Endothelial cell of umbilical vein (primary cell): Measurements from ENCODE around the gene F2RL3. TPM values are rescaled to one million over a fixed set of nuclear protein-coding genes. Genes with fewer than 3 reads are reported as not detected.

Experiments
- BruUV-seq: library from RNA; stranded (reverse); fragments of 400-500 nt; replicated peaks from 2 replicates; lab custom pipeline; 2021; lab: Mats Ljungman, UMichigan
- CTCF ChIA-PET: fragments of 300-600, 350-600 bp; sonication (Branson Sonifier 250); formaldehyde crosslinking; loops from one replicate; lab custom pipeline; 2021; ENCODE audit warnings: antibody characterized with exemption, inconsistent platforms; lab: Charles Lee
- POLR2A ChIA-PET: fragments of 300-600, 350-600 bp; sonication (Branson Sonifier 250); formaldehyde crosslinking; loops from one replicate; lab custom pipeline; 2021; ENCODE audit warnings: antibody characterized with exemption, inconsistent platforms; lab: Charles Lee
- DNase-seq: peaks from one replicate; pipeline ENCODE4 v3.0.0-alpha.2; 2011; ENCODE audit warnings: low read depth, low spot score
- FAIRE-seq: peaks from 2 replicates; lab custom pipeline; 2011; peaks lifted over from hg19 to GRCh38; lab: Jason Lieb, UNC
- H2AFZ ChIP-seq: 2 replicates; pipeline ENCODE4 v1.6.0; 2012; ENCODE audit warnings: low read depth, low read length, control low read depth, inconsistent platforms
- H3K27ac ChIP-seq: 2 replicates; pipeline ENCODE4 v1.5.1; 2011; ENCODE audit warnings: low read depth, mild to moderate bottlenecking, control low read depth, low read length, moderate library complexity; ENCODE audit not compliant: insufficient read depth
- H3K27me3 ChIP-seq, 2 experiments: 2 replicates each; pipeline versions ENCODE4 v1.6.0 to v1.6.1; 2011; ENCODE audit warnings: low read length in 2 of 2, mixed read lengths in 1 of 2; ENCODE audit not compliant: control insufficient read depth in 2 of 2, insufficient read depth in 2 of 2
- H3K36me3 ChIP-seq, 2 experiments: 2 replicates in 1 of 2; 3 replicates in 1 of 2; pipeline ENCODE4 v1.5.1; 2011; ENCODE audit warnings: low read length in 2 of 2, mild to moderate bottlenecking in 1 of 2, moderate library complexity in 1 of 2; ENCODE audit not compliant: control insufficient read depth in 2 of 2, insufficient read depth in 2 of 2; ENCODE audit errors: extremely low read depth in 1 of 2
- H3K4me1 ChIP-seq: 3 replicates; pipeline ENCODE4 v1.5.1; 2011; ENCODE audit warnings: mild to moderate bottlenecking, low read length; ENCODE audit not compliant: control insufficient read depth, insufficient read depth; ENCODE audit errors: extremely low read depth
- H3K4me2 ChIP-seq: 2 replicates; pipeline ENCODE4 v1.6.1; 2011; ENCODE audit warnings: low read length, control low read depth, mixed read lengths; ENCODE audit not compliant: insufficient read depth
- H3K4me3 ChIP-seq, 3 experiments: fragments of 200-600 bp in 1 of 3; sonication (generic), shearing (Covaris generic) in 1 of 3; replicated peaks in 1 of 3; 2 replicates each; pipeline ENCODE4 v1.5.1; 2011 to 2016; ENCODE audit warnings: control low read depth in 3 of 3, low read length in 3 of 3, mild to moderate bottlenecking in 2 of 3, inconsistent platforms in 1 of 3, low read depth in 1 of 3, moderate library complexity in 1 of 3; ENCODE audit not compliant: insufficient read depth in 1 of 3
- H3K79me2 ChIP-seq: 2 replicates; pipeline ENCODE4 v1.6.0; 2012; ENCODE audit warnings: low read length, inconsistent platforms; ENCODE audit not compliant: control insufficient read depth, insufficient read depth
- H3K9ac ChIP-seq: replicated peaks from 2 replicates; pipeline ENCODE3; 2011; ENCODE audit warnings: low read length, control low read depth; ENCODE audit not compliant: insufficient read depth; ENCODE audit errors: extremely low read depth
- H3K9me1 ChIP-seq: replicated peaks from 3 replicates; pipeline ENCODE4 v1.6.0; 2011; ENCODE audit warnings: mild to moderate bottlenecking, low read length; ENCODE audit not compliant: control insufficient read depth, insufficient read depth; ENCODE audit errors: extremely low read depth
- H3K9me3 ChIP-seq: replicated peaks from 2 replicates; pipeline ENCODE4 v1.5.1; 2012; ENCODE audit warnings: low read length, inconsistent platforms; ENCODE audit not compliant: control insufficient read depth, insufficient read depth
- H4K20me1 ChIP-seq: replicated peaks from 2 replicates; pipeline ENCODE3; 2011; ENCODE audit warnings: mild to moderate bottlenecking, low read length; ENCODE audit not compliant: control insufficient read depth, insufficient read depth; ENCODE audit errors: extremely low read depth
- EZH2 ChIP-seq: IDR thresholded peaks from 2 replicates; pipeline ENCODE4 v1.6.1; 2012; ENCODE audit warnings: borderline replicate concordance, low read depth, mild to moderate bottlenecking, moderate library complexity, low read length, inconsistent platforms; ENCODE audit not compliant: severe bottlenecking
- FOS ChIP-seq: IDR thresholded peaks from 2 replicates; pipeline ENCODE4 v1.6.1; 2011; ENCODE audit warnings: mild to moderate bottlenecking, low read length, moderate library complexity, borderline replicate concordance; ENCODE audit not compliant: insufficient read depth
- GATA2 ChIP-seq: IDR thresholded peaks from 2 replicates; pipeline ENCODE4 v1.7.0; 2011; ENCODE audit warnings: low read depth, mild to moderate bottlenecking, moderate library complexity, mixed read lengths, low read length; ENCODE audit not compliant: insufficient read length, insufficient read depth
- JUN ChIP-seq: IDR thresholded peaks from 2 replicates; pipeline ENCODE4 v1.6.1; 2011; ENCODE audit warnings: borderline replicate concordance, low read depth; ENCODE audit not compliant: insufficient read length, insufficient read depth
- MAX ChIP-seq: IDR thresholded peaks from 2 replicates; pipeline ENCODE4 v1.6.1; 2011; ENCODE audit not compliant: insufficient read depth, insufficient read length
- MYC ChIP-seq: IDR thresholded peaks from one replicate; pipeline ENCODE4 v1.6.1; 2011; ENCODE audit warnings: mild to moderate bottlenecking, low read depth, low read length
- dilution Hi-C: fragments of 300-500 bp; cut with MboI; formaldehyde crosslinking; loops from one replicate; pipeline ENCODE4 v1.15.0; 2019; ENCODE audit warnings: low sequenced_read_pairs; ENCODE audit not compliant: extremely low pct_ligation_motif_present
- intact Hi-C: fragments of 100-400 bp; cut with micrococcal nuclease; formaldehyde crosslinking; loops from one replicate; pipeline ENCODE4 v1.10.0; 2022
- polyA plus RNA-seq, 4 experiments: library from polyadenylated mRNA; depleted of rRNA in 3 of 4; stranded (reverse) in 3 of 4; unstranded in 1 of 4; fragments of >200 nt; gene quantifications; 2 replicates each; pipeline versions ENCODE4 v1.2.1 to v1.2.3, GENCODE V29; 2011 to 2012; ENCODE audit warnings: missing spikeins in 1 of 4
- total RNA-seq: library from RNA; stranded (reverse); gene quantifications from 2 replicates; pipeline ENCODE4 v1.2.3, GENCODE V29; 2021
- TF ChIP-seq, protein P1 (sequence below), 2 donors: IDR thresholded peaks; 1 replicate in 1 of 2; 2 replicates in 1 of 2; pipeline ENCODE4 v1.5.1; 2011; ENCODE audit warnings: low read length in 2 of 2, mild to moderate bottlenecking in 2 of 2, moderate library complexity in 2 of 2, control low read depth in 1 of 2, inconsistent platforms in 1 of 2, low read depth in 1 of 2; ENCODE audit not compliant: insufficient read depth in 1 of 2; ENCODE audit errors: extremely low read depth in 1 of 2

F2RL3 gene
- total and polyA plus RNA-seq, 2 donors (not counting 3 experiments of a cell fraction or from before 2014, with no cell fraction given), result 1.2 to 1.7 TPM

DNA sequence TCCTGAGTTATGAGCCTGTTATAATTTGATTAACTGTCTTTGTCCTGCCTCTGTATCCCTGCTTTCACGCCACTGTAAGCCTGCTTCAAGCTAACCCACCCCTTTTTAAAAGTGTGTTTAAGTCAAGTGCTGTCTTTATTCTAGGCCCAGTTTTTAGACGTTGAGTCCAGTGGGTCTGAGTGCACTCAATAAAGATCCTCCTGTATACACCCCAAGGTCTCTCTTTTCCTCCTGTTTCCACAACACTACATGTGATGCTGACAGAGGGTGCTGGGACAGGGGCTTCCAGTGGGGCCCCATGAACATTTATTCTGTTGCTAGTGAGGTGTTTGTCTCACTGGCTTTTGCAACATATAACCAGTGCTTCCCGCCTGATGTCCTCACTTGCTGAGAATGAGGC, 6.7 kb upstream of the F2RL3 start:
- POLR2A ChIA-PET, result no interaction called here
- CTCF ChIA-PET, result no interaction called here
- Histone ChIP-seq H3K36me3 (peaks cover 14 to 26% of the 10 kb centered on the region in 2 experiments), H4K20me1 (no peaks in the 10 kb centered on the region), H3K4me2 (no peak overlapping the region), H3K4me1 (peaks cover 3% of the 10 kb centered on the region), H3K27me3 (no peaks in the 10 kb centered on the region), H3K9me3 (no peaks in the 10 kb centered on the region), H3K27ac (no peak overlapping the region), H3K4me3 (no peak overlapping the region), H3K9me1 (no peaks in the 10 kb centered on the region), H3K9ac (no peak overlapping the region), H3K79me2 (no peaks in the 10 kb centered on the region), H2AFZ (no peak overlapping the region)
- intact Hi-C loops (no loop called here), dilution Hi-C loops (no loop called here)
- FAIRE-seq (no peak), DNase-seq (no peak)
- TF ChIP-seq MYC (no peak), FOS (no peak), MAX (no peak), GATA2 (no peak)
- TF ChIP-seq, protein P1, sequence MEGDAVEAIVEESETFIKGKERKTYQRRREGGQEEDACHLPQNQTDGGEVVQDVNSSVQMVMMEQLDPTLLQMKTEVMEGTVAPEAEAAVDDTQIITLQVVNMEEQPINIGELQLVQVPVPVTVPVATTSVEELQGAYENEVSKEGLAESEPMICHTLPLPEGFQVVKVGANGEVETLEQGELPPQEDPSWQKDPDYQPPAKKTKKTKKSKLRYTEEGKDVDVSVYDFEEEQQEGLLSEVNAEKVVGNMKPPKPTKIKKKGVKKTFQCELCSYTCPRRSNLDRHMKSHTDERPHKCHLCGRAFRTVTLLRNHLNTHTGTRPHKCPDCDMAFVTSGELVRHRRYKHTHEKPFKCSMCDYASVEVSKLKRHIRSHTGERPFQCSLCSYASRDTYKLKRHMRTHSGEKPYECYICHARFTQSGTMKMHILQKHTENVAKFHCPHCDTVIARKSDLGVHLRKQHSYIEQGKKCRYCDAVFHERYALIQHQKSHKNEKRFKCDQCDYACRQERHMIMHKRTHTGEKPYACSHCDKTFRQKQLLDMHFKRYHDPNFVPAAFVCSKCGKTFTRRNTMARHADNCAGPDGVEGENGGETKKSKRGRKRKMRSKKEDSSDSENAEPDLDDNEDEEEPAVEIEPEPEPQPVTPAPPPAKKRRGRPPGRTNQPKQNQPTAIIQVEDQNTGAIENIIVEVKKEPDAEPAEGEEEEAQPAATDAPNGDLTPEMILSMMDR (IDR thresholded peaks at IDR 0.05; ENCODE audit: extremely low read depth in 1 of 2, insufficient read depth in 1 of 2, low read depth in 1 of 2, low read length in 2 of 2), result no peak
- no TSS peak for BruUV-seq

- H3K9me1 ChIP-seq, result no peaks in the 10 kb centered on the region
- TF ChIP-seq FOS (no peak), MAX (no peak), JUN (no peak), MYC (no peak), EZH2 (no peak)
- TF ChIP-seq, protein P1 (IDR thresholded peaks at IDR 0.05; ENCODE audit: extremely low read depth in 1 of 2, insufficient read depth in 1 of 2, low read depth in 1 of 2, low read length in 2 of 2), result no peak
- intact Hi-C loops, result no loop called here
- no peaks in the 10 kb centered on the region for H3K27me3 ChIP-seq
- no peak overlapping the region for H3K9ac ChIP-seq
- no peaks in the 10 kb centered on the region for H3K79me2 ChIP-seq
- dilution Hi-C loops, result no loop called here
- ChIA-PET CTCF (no interaction called here), POLR2A (no interaction called here)
- H4K20me1 ChIP-seq, result no peaks in the 10 kb centered on the region
- H3K27ac ChIP-seq, result no peak overlapping the region
- H3K4me1 ChIP-seq, result peaks cover 9% of the 10 kb centered on the region
- H3K4me3 ChIP-seq, result no peak overlapping the region
- no peak overlapping the region for H3K4me2 ChIP-seq
- FAIRE-seq (no peak), DNase-seq (no peak)
- H3K9me3 ChIP-seq, result no peaks in the 10 kb centered on the region
- peaks cover 4 to 14% of the 10 kb centered on the region in 2 experiments for H3K36me3 ChIP-seq
- no TSS peak for BruUV-seq
- H2AFZ ChIP-seq, result no peak overlapping the region
Measured at GRCh38 chr19:16883522-16883921, 5.3 kb upstream of the F2RL3 start.
